PC-3 (cell line): ENCODE results near the gene CLUH.

ENCODE experiments used
- EZH2 ChIP-seq: fragments of 300-600 bp; sonication (generic); IDR thresholded peaks from one replicate; pipeline ENCODE4 v1.6.1; 2017; ENCODE audit warnings: antibody characterized with exemption, mild to moderate bottlenecking, low read length; ENCODE audit not compliant: unreplicated experiment
- EZH2phosphoT487 ChIP-seq: fragments of 300-600 bp; sonication (generic); IDR thresholded peaks from 2 replicates; pipeline ENCODE4 v1.6.1; 2018; ENCODE audit warnings: mild to moderate bottlenecking, antibody characterized with exemption, low read length, borderline replicate concordance
- TF ChIP-seq, protein P1 (sequence below): fragments of 300-600 bp; sonication (generic); conservative IDR thresholded peaks from 2 replicates; pipeline ENCODE4 v1.5.1; 2017; ENCODE audit warnings: antibody characterized with exemption, low read depth, mild to moderate bottlenecking, low read length

DNA sequence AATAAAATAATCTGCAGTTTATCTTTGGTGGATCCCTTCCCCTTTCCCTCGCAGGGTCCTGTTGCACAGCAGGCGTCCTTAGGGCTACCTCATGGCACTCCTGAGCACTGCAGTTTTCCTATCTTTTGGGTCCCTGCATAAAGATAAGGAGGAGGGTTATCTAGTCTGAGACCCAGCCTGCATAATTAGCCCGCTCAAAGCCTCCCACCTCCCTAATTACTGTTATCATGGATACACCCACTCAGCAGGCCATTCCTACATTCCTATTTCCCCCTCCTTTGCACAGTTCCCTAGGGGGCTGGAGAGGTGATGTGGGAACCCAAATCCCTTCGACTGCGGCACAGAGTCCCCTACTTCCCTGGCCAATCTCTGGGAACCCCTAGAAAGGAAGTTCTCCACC is 5.1 kb upstream of the CLUH start:
- TF ChIP-seq, protein P1, sequence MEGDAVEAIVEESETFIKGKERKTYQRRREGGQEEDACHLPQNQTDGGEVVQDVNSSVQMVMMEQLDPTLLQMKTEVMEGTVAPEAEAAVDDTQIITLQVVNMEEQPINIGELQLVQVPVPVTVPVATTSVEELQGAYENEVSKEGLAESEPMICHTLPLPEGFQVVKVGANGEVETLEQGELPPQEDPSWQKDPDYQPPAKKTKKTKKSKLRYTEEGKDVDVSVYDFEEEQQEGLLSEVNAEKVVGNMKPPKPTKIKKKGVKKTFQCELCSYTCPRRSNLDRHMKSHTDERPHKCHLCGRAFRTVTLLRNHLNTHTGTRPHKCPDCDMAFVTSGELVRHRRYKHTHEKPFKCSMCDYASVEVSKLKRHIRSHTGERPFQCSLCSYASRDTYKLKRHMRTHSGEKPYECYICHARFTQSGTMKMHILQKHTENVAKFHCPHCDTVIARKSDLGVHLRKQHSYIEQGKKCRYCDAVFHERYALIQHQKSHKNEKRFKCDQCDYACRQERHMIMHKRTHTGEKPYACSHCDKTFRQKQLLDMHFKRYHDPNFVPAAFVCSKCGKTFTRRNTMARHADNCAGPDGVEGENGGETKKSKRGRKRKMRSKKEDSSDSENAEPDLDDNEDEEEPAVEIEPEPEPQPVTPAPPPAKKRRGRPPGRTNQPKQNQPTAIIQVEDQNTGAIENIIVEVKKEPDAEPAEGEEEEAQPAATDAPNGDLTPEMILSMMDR = no peak
- no peak for TF ChIP-seq EZH2
- no peak for TF ChIP-seq EZH2phosphoT487
